HepG2 (cell line): ENCODE data around the gene VEGFB. TPM values are rescaled to one million over a fixed set of nuclear protein-coding genes. Genes with fewer than 3 reads are reported as not detected.

Source experiments
- ETS1 ChIP-seq: sonication (generic); formaldehyde crosslinking; IDR thresholded peaks from 2 replicates; pipeline ENCODE4 v1.4.0; 2020; ENCODE audit warnings: missing genetic modification reagents
- MTF1 ChIP-seq: sonication (generic); formaldehyde crosslinking; IDR thresholded peaks from 2 replicates; pipeline ENCODE4 v1.5.0; 2020; ENCODE audit warnings: missing genetic modification reagents
- PHF5A ChIP-seq: IDR thresholded peaks from one replicate; pipeline ENCODE4 v1.6.1; 2018; ENCODE audit warnings: low read depth, missing genetic modification reagents; ENCODE audit not compliant: unreplicated experiment
- RARA ChIP-seq: IDR thresholded peaks from 2 replicates; pipeline ENCODE4 v1.6.1; 2016; ENCODE audit warnings: missing genetic modification reagents, missing compliant biosample characterization
- REPIN1 ChIP-seq: sonication (generic); formaldehyde crosslinking; IDR thresholded peaks from 2 replicates; pipeline ENCODE4 v1.8.0; 2022; ENCODE audit warnings: missing genetic modification reagents, low read depth, mild to moderate bottlenecking, borderline replicate concordance
- RFXANK ChIP-seq: IDR thresholded peaks from 2 replicates; pipeline ENCODE4 v1.6.1; 2016
- SCMH1 ChIP-seq: sonication (generic); formaldehyde crosslinking; IDR thresholded peaks from 2 replicates; pipeline ENCODE4 v1.9.0; 2021; ENCODE audit warnings: missing genetic modification reagents, mild to moderate bottlenecking, borderline replicate concordance
- SSRP1 ChIP-seq: IDR thresholded peaks from 2 replicates; pipeline ENCODE4 v1.6.1; 2016; ENCODE audit warnings: control low read depth
- TOPORS ChIP-seq: sonication (generic); formaldehyde crosslinking; IDR thresholded peaks from 2 replicates; pipeline ENCODE4 v1.8.0; 2023; ENCODE audit warnings: mild to moderate bottlenecking, missing genetic modification reagents
- ZBTB14 ChIP-seq: sonication (generic); formaldehyde crosslinking; IDR thresholded peaks from 2 replicates; pipeline ENCODE4 v1.4.0; 2020; ENCODE audit warnings: missing genetic modification reagents
- ZBTB21 ChIP-seq: sonication (generic); formaldehyde crosslinking; IDR thresholded peaks from 2 replicates; pipeline ENCODE4 v1.4.0; 2020; ENCODE audit warnings: missing genetic modification reagents
- ZMYM3 ChIP-seq: sonication (generic); formaldehyde crosslinking; IDR thresholded peaks from 2 replicates; pipeline ENCODE4 v1.5.1; 2020; ENCODE audit warnings: mild to moderate bottlenecking, missing genetic modification reagents
- ZNF317 ChIP-seq: sonication (generic); formaldehyde crosslinking; IDR thresholded peaks from 2 replicates; pipeline ENCODE4 v1.5.0; 2020; ENCODE audit warnings: mild to moderate bottlenecking, missing genetic modification reagents
- ZNF326 ChIP-seq: sonication (generic); formaldehyde crosslinking; IDR thresholded peaks from 2 replicates; pipeline ENCODE4 v1.4.0; 2020; ENCODE audit warnings: missing genetic modification reagents, borderline replicate concordance
- ZNF350 ChIP-seq: sonication (generic); formaldehyde crosslinking; IDR thresholded peaks from 2 replicates; pipeline ENCODE4 v1.4.0; 2020; ENCODE audit warnings: mild to moderate bottlenecking, low read depth, missing genetic modification reagents, borderline replicate concordance
- ZNF567 ChIP-seq: sonication (generic); formaldehyde crosslinking; IDR thresholded peaks from 2 replicates; pipeline ENCODE4 v1.8.1; 2023; ENCODE audit warnings: mild to moderate bottlenecking, missing genetic modification reagents, borderline replicate concordance
- ZNF616 ChIP-seq: sonication (generic); formaldehyde crosslinking; IDR thresholded peaks from 2 replicates; pipeline ENCODE4 v1.5.0; 2020; ENCODE audit warnings: low read depth, mild to moderate bottlenecking, missing genetic modification reagents
- polyA plus RNA-seq, 8 experiments: library from polyadenylated mRNA; depleted of rRNA in 3 of 8; stranded (reverse) in 7 of 8; unstranded in 1 of 8; fragments of >200 nt; fragmentation: Illumina TruSeq in 4 of 8; extraction: Trizol in 4 of 8; gene quantifications; 2 replicates each; pipeline versions ENCODE4 v1.2.1 to v1.2.3, GENCODE V29; 2011 to 2016; ENCODE audit warnings: low read depth in 4 of 8, missing spikeins in 1 of 8, mixed read lengths in 1 of 8; ENCODE audit not compliant: insufficient read depth in 1 of 8
- total RNA-seq, 5 experiments: library from RNA; depleted of rRNA; stranded (reverse); fragments of >200 nt; fragmentation: Illumina TruSeq; extraction: Trizol; gene quantifications; 2 replicates each; pipeline ENCODE4 v1.2.3, GENCODE V29; 2016; ENCODE audit warnings: low read depth in 1 of 5
- TF ChIP-seq, protein P1 (sequence below): sonication (generic); formaldehyde crosslinking; conservative IDR thresholded peaks from 2 replicates; pipeline ENCODE4 v1.8.0; 2022; ENCODE audit warnings: missing genetic modification reagents
- TF ChIP-seq, protein P2 (sequence below): sonication (generic); formaldehyde crosslinking; IDR thresholded peaks from 2 replicates; pipeline ENCODE4 v1.5.1; 2020; ENCODE audit warnings: missing genetic modification reagents, mild to moderate bottlenecking, borderline replicate concordance
- TF ChIP-seq, protein P3 (sequence below): sonication (generic); formaldehyde crosslinking; IDR thresholded peaks from 2 replicates; pipeline ENCODE4 v1.4.0; 2020; ENCODE audit warnings: missing genetic modification reagents, borderline replicate concordance

The VEGFB gene
- total and polyA plus RNA-seq, 2 of the 13 experiments (the other 11 are each of a cell fraction or from before 2014, with no cell fraction given) = 9.0 to 11.3 TPM

DNA sequence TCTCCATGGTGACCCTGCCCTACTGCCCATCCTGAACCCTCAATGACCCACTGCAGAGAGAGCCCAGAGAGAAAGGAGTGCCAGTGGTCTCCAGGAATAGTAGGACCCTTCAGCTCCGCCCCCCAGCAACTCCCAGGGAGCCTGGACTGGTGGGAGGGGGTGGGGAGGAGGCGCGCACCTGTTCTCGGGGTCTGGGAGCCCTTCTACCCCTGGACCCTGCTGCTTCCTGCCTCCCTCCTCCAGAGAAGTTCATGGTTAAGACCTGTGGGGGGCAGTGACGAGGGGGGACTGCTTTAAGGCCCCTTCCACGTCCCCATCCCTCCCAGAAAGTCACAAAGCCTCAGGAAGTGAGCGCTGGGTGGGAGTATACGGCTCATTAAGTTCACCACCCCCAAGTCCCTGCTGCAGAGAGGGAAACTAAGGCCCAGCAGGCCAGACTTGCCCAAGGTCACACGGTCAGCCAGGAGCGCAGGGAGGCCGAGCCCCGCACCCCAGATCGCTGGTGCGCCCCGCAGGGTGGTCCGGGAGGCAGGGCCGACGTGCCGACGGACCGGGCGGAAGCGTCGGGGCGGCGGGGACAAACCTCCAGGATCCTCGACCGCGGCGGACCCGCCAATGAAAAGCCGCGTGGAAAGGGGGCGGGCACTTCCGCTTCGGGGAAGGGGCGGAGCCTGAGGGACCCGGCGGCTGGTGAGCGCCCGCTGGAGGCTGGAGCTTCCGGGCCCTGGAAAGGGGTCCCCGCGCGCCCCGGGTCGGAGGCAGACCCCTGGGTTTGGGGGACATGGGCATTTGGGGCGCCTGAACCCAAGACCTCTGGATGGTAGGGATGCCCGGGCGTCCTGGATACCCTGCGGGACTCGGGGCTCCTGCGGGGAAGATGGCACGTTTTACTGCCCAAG lies 8.5 kb upstream of the VEGFB start, which contains the start of the genes NUDT22 and TRPT1 (continued):
- TF ChIP-seq, protein P1, sequence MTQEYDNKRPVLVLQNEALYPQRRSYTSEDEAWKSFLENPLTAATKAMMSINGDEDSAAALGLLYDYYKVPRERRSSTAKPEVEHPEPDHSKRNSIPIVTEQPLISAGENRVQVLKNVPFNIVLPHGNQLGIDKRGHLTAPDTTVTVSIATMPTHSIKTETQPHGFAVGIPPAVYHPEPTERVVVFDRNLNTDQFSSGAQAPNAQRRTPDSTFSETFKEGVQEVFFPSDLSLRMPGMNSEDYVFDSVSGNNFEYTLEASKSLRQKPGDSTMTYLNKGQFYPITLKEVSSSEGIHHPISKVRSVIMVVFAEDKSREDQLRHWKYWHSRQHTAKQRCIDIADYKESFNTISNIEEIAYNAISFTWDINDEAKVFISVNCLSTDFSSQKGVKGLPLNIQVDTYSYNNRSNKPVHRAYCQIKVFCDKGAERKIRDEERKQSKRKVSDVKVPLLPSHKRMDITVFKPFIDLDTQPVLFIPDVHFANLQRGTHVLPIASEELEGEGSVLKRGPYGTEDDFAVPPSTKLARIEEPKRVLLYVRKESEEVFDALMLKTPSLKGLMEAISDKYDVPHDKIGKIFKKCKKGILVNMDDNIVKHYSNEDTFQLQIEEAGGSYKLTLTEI (CRISPR knock-in tag) = no peak
- TF ChIP-seq, protein P2, sequence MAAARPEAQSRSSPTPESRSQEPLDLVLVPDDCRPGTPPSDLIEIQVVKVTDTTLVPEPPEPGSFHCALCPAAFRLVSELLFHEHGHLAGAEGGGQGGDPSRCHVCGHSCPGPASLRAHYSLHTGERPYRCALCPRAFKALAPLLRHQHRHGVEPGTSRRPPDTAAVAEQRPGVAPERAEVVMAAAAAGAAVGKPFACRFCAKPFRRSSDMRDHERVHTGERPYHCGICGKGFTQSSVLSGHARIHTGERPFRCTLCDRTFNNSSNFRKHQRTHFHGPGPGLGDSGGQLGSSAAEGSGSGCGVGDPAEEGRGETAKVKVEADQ (CRISPR knock-in tag) = no peak
- no peak for TF ChIP-seq RFXANK (CRISPR knock-in tag)
- TF ChIP-seq TOPORS (CRISPR knock-in tag) = 0 out of 2 replicates have a peak, but pooled peaks have one; percentile 28
- TF ChIP-seq ZBTB21 (CRISPR knock-in tag) = no peak
- TF ChIP-seq SCMH1 (CRISPR knock-in tag) = no peak
- no peak for TF ChIP-seq ETS1 (CRISPR knock-in tag)
- peak; percentile 57; the same call in 1 of the 2 replicates for TF ChIP-seq REPIN1 (CRISPR knock-in tag)
- no peak for TF ChIP-seq ZNF567 (CRISPR knock-in tag)
- TF ChIP-seq, protein P3, sequence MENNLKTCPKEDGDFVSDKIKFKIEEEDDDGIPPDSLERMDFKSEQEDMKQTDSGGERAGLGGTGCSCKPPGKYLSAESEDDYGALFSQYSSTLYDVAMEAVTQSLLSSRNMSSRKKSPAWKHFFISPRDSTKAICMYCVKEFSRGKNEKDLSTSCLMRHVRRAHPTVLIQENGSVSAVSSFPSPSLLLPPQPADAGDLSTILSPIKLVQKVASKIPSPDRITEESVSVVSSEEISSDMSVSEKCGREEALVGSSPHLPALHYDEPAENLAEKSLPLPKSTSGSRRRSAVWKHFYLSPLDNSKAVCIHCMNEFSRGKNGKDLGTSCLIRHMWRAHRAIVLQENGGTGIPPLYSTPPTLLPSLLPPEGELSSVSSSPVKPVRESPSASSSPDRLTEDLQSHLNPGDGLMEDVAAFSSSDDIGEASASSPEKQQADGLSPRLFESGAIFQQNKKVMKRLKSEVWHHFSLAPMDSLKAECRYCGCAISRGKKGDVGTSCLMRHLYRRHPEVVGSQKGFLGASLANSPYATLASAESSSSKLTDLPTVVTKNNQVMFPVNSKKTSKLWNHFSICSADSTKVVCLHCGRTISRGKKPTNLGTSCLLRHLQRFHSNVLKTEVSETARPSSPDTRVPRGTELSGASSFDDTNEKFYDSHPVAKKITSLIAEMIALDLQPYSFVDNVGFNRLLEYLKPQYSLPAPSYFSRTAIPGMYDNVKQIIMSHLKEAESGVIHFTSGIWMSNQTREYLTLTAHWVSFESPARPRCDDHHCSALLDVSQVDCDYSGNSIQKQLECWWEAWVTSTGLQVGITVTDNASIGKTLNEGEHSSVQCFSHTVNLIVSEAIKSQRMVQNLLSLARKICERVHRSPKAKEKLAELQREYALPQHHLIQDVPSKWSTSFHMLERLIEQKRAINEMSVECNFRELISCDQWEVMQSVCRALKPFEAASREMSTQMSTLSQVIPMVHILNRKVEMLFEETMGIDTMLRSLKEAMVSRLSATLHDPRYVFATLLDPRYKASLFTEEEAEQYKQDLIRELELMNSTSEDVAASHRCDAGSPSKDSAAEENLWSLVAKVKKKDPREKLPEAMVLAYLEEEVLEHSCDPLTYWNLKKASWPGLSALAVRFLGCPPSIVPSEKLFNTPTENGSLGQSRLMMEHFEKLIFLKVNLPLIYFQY = no peak
- no peak for TF ChIP-seq SSRP1 (CRISPR knock-in tag)
- TF ChIP-seq ZNF616 (CRISPR knock-in tag) = no peak
- no peak for TF ChIP-seq PHF5A (CRISPR knock-in tag)
- no peak for TF ChIP-seq ZNF326
- TF ChIP-seq ZBTB14 (CRISPR knock-in tag) = no peak
- TF ChIP-seq RARA (CRISPR knock-in tag) = no peak
- no peak for TF ChIP-seq MTF1 (CRISPR knock-in tag)
- 0 out of 2 replicates have a peak, but pooled peaks have one; percentile 21 for TF ChIP-seq ZMYM3
- peak; percentile 66 for TF ChIP-seq ZNF317 (CRISPR knock-in tag)
- peak; percentile 40; the same call in 1 of the 2 replicates for TF ChIP-seq ZNF350 (CRISPR knock-in tag)
